Measurements from ENCODE around the gene RASGRF1. TPM values are rescaled to one million over a fixed set of nuclear protein-coding genes. Genes with fewer than 3 reads are reported as not detected.
"Not testable (repeated sequence)": the region's sequence is repeated elsewhere in the genome, so short reads cannot be mapped to it uniquely, and the experiment has no call there.

Gene RASGRF1
- total RNA-seq, 1 donor from 2014 or later, result 2.1 TPM

DNA sequence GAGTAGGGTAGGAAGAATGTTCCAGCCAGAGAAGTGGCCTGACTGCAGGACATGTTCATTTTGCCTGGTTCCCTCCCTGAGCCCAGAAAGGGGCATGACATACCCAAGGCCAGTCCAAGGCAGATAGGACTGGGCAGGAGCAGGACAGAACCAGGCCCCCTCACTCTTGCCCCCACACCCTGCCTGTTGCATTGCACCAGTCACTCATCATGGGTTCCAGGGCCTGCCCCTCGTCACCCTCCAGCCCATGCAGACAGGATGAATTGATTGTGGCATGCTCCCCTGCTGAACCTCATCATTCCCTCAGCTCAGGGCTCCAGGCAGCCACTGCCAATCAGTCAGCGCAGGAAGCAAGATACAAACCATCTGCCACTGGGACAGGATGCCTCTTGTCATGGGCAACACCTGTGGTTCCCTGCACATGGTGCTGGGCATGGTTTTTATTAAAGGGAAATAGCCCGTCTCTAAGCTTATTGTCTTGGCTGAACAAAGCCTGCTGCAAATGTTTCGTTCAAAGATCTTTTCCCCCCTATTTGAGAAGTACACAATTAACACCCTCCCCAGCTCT is 48.9 kb downstream of the RASGRF1 start:
- no peak for DNase-seq (ENCODE audit: low spot score)

DNA sequence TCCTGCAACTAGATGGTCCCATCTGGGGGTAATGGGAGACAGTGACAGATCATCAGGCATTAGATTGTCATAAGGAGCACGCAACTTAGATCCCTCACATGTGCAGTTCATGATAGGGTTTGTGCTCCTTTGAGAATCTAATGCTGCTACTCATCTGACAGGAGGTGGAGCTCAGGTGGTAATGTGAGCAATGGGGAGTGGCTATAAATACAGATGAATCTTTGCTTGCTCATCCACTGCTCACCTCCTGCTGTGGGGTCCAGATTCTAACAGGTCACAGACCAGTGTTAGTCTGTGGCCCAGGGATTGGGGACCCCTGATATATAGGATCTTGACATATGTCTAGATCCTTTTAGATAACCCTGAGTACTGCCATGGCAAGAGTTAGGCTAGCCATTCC is 52.7 kb downstream of the RASGRF1 start:
- DNase-seq (ENCODE audit: low spot score), result no peak

DNA sequence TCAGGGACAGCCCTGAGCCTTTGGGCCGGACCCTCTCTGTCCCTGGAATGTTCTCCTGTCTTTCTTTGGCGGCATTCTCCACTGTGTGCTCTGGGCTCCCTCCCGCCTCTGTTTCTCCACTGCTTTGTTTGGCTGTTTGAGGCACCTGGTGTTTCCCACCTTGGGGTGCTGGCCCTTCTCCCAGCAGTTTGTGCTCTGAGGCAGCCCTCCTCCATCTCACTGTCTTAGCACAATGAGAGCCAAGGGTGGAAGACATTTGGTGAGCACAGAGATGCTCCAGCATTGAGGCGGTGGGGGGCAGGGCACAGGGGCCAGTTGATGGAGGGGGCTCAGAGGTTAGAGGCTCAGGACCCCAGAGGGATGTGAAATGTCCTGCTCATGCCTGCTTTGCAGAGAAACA is 54.3 kb downstream of the RASGRF1 start:
- no peak for DNase-seq (ENCODE audit: low spot score)

DNA sequence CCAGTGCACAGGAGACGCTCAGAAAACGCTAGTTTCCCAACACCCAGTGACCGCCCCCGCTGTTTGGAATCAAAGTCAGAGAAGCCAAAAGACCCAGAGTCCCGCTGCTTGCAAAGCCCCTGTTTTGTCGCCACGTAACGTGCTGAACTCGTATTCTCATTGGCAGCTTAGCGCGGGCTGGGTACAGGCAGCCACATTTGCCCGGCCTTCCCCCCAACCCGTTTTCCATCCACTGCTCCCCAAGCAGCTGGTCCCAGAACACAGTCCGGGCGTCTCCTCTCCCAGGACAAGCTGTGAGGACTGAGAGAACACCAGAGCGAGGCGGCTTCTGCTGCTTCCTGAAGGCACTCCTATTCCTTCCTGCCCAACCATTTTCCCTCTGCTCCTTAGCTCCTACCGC is 54.8 kb downstream of the RASGRF1 start:
- no peak for DNase-seq (ENCODE audit: low spot score)

GRCh38 chr15:79035111-79035601 is 55.4 kb downstream of the RASGRF1 start:
- peak; percentile 67 for DNase-seq (ENCODE audit: low spot score)

GRCh38 chr15:79034284-79034683 is 56.3 kb downstream of the RASGRF1 start:
- DNase-seq (ENCODE audit: low spot score), result no peak

DNA sequence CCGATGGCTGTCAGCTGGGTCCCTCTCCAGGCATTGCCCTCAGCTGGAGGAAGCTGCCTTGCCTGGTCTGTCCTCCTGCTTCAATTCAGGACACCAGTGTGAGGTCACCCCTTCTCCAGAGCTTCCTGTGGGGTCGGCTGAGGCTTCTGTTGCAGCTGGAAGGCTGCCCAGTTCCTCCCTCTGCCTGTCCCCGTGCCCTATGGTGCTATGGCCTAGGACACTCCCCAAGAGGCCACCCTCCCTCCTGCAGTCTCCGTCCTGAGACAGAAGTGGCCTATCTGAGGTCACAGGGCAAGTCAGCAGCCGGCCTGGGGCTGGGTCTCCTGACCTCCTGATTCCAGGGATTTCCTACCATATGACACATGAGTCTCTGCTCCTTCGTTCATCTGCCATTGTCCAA is 57.9 kb downstream of the RASGRF1 start:
- no peak for DNase-seq (ENCODE audit: low spot score)

DNA sequence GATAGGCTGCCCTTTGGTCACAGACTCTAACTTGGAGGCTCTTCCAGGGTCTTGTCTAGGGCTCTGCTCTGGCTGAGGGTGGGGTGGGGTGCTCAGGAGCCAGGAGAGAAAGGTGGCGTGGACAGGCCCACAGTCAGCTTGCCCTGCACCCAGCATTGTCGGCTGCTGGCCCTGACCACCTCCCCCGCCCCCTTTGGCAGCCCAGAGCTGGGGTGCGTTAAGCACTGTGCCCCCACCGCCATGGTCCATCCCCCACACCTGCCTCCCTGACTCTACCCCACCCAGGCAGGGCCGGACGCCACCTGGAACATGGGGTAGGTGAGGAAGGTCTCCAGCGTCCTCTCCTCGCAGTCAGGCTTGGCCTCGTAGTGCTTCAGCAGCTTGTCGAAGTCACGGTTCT is 58.8 kb downstream of the RASGRF1 start:
- DNase-seq (ENCODE audit: low spot score), result no peak

DNA sequence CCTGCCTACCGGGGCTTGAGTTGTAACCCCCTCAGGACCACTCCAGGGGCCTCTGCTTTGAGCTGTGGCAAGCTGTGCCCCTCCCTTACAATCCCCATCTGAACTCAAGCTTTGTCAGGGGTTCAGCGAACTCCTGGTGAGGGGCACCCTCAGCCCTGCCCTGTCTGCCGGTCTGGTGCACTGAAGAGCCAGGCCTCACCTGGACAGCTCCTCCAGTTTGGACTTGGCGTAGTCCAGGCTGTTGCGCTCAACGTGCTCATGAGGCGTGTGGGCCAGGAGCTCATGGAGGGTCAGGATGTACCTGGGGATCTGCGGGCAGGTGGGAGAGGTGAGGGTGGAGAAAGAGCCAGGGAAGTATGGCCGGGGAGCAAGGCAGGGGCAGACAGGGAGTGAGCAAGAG is 59.4 kb downstream of the RASGRF1 start:
- no peak for DNase-seq (ENCODE audit: low spot score)

DNA sequence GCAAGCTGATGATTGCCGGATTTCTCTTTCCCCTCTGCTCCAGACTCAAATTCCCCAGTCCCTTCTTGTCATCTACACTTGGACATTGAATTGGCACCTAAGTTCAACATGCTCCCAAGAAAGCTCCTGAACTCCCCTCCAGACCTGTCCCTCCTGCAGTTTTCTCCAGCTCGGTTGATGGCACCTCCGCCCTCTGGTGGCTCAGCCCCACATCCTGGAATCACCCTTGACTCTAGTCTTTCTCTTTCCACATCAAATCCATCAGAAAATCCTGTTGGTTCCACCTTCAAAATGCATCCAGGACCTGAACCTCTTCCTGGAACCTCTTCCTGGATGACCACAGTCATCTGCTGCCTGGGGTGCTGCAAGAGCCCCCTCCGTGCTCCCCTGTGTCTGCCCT is 60.1 kb downstream of the RASGRF1 start:
- no peak for DNase-seq (ENCODE audit: low spot score)

DNA sequence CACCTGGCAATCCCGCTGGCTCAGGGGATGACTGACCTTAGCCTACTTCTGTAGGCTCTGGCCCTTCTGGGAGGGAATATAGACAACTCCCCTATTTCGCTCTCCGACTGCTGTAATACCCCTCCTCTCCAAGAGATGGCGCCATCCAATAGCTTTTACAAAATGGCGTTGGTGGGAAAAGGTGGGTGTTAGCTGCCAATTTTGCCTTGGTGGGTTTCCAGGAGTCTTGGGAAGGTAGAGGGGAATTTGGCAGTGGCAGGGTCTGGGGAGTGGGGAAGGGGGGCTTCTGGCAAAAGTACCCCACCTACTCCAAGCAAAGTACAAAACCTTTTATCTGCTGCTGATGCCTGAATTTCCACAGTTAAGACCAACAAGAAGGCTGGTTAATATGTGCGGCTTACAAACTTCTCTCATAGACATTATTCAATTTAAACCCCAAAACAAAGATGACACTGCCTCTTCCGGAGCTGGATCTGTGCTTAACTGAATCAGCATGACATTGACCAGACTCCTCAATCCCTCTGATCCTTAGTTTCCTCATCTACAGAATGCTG is 62.1 kb downstream of the RASGRF1 start:
- no peak for DNase-seq (ENCODE audit: low spot score)

DNA sequence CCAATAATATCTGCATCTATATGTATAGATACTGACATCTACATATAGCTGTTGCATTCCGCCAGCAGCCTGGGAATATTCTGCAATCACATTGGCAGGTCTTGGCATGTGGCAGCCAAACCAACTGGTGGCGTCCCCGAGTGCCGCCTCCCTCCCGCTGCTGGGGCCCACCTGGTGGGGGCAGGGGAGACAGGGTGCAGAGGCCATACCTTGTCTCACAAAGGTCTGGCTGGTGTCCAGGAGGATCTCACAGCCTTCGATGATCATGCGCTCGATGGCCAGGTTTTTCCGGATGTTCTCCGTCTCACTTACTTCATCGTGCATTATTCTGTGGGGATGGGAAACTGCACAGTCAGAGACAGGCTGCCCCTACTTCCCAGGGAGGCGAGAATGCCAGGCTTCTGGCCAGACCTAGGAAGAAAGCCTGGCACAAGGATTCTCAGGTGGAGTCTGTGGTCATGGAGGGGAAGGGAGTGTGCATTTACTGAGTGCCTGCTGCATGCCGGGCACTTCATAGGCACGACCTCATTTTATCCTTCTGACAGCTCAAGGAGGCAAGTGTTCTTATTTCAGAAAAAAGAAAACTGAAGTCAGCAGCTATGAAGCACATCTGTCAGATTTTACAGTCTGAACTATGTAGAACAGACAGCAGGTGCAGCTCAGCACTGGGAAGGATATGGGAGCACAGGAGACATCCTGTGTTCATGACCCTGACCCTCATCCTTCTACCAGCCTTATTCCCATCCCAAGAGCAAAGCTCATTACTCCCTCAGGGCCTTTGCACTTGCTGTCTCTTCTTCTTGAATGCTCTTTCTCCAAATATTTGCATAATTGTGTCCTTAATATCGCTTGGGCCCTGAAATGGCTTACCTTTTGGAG is 62.8 kb downstream of the RASGRF1 start:
- DNase-seq (ENCODE audit: low spot score), result no peak

GRCh38 chr15:79025802-79026201 is 64.8 kb downstream of the RASGRF1 start:
- no peak for DNase-seq (ENCODE audit: low spot score)

GRCh38 chr15:79025201-79025600 is 65.4 kb downstream of the RASGRF1 start:
- no peak for DNase-seq (ENCODE audit: low spot score)

DNA sequence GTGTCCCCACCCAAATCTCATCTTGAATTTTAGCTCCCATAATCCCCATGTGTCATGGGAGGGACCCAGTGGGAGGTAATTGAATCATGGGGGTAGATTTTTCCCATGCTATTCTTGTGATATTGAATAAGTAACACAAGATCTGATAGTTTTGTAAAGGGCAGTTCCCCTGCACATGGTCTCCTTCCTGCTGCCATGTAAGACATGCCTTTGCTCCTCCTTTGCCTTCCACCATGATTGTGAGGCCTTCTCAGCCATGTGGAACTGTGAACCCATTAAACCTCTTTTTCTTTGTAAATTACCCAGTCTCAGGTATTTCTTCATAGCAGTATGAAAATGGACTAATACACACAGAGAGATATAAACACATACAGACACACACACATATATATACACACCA is 66.1 kb downstream of the RASGRF1 start:
- not testable (repeated sequence) for DNase-seq (ENCODE audit: low spot score)

DNA sequence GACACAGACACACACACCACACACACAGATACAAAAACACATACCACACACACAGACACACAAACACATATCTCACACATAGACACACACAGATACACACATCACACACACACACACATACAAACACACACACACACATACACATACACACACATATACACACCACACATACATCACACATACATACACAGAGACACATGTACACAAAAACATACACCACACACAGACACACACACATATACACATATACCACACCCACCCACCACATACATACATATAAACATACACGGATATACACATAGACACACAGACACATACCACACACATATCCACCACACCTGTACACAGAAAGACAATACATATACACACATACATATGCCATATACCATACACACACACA is 66.7 kb downstream of the RASGRF1 start:
- no peak for DNase-seq (ENCODE audit: low spot score)

DNA sequence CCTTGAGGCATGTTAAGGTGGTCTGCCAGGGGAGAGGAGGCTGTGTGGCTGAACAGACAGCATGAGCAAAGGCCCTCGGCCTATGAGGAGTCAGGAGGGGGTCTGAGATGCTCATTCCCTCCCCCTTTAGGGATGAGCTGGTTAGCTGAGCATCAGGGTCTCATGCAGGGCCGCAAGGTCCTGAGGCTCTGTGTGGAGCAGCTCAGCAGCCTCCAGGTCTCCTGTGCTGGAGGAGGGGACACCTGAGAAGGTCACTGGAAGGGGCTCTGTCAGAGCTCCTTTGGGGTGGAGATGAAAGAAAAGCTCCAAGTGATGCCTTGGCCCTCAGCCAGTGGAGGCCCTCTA is 67.1 kb downstream of the RASGRF1 start:
- DNase-seq (ENCODE audit: low spot score), result no peak

GRCh38 chr15:79018960-79019359 is 71.6 kb downstream of the RASGRF1 start:
- no peak for DNase-seq (ENCODE audit: low spot score)

- no peak for DNase-seq (ENCODE audit: low spot score)
Measured at GRCh38 chr15:79017953-79018352, 72.6 kb downstream of the RASGRF1 start.

DNA sequence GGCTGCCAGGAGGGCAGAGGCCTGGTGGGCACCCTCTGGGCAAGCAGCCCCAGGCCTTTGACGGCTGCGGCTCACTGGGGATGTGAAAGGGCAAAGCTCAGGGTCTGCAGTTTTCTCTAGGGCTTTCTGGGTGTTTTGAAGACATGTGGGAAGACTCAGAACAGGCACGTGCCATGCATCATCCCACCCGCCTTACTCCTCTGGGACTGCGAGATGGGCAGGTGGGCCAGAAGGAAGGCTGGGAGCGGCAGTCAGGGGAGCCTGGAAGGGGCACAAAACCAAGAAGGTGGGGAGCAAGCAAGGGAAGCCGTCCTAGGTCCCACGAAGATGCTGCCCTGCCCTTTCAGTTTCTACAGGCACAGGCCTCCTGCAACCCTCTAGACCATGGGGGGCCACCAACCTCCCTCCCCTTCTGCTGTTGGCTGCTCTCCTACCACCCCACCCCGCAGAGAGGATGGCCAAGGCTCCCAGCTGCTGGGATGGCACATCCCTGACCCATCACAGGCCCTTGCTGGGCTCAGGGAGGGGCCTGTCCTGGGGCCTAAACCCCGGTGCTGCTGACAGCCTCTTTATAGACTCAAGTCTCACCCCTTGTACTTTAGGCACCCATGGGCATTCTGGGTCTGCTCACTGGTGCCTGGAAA is 73.9 kb downstream of the RASGRF1 start:
- no peak for DNase-seq (ENCODE audit: low spot score)

DNA sequence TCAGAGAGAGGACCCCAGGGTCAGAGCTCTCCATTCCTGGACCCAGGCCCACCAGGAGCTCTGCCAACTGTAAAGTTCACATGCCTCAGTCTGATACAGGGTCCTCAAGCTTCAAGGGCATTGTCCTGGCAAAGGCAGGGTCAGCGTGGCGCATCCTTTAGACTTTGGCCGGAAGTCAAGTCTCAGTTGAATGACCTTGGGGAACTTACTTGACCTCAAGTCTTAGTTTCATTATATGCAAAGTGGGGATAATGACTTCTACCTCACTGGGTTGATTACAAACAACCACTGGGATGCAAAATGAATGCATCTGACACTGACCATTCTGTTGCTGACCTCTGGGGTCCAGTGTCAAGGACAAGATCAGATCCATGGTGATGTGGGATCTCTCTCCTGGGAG is 75.2 kb downstream of the RASGRF1 start:
- no peak for DNase-seq (ENCODE audit: low spot score)

DNA sequence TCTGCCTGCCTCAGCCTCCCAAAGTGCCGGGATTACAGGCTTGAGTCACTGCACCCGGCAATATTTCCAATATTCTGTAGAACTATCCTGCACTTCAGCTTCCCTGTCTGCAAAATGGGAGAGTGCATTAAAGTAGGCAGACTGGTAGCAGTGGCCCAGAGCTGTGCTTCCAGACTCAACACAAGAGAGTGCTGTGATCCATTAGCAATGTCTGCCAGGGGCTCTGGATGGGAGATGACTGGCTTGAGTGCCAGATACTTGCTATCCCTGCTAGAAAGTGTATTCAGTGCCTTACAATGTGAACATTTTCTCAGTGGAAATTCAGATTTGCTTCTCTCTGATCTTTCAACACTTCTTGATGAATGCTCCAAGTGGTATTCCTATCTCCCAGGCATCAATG is 80.3 kb downstream of the RASGRF1 start:
- DNase-seq (ENCODE audit: low spot score), result no peak

- DNase-seq (ENCODE audit: low spot score), result no peak
Measured at GRCh38 chr15:79009379-79009778, 81.2 kb downstream of the RASGRF1 start.

Data from ureter (tissue), 1 donor.